BE2C (cell line): Measurements from ENCODE around the gene NSRP1.

ENCODE experiments used
- DNase-seq: peaks from one replicate; pipeline ENCODE4 v3.0.0-alpha.2; 2020
- H3K27me3 ChIP-seq: fragments of 250-450 bp; sonication (Bioruptor Pico); 2 replicates; pipeline ENCODE4 v1.5.1; 2020; ENCODE audit warnings: mild to moderate bottlenecking
- H3K36me3 ChIP-seq: fragments of 250-450 bp; sonication (Bioruptor Pico); 2 replicates; pipeline ENCODE4 v1.5.1; 2020; ENCODE audit warnings: mild to moderate bottlenecking
- H3K4me1 ChIP-seq: fragments of 250-450 bp; sonication (Bioruptor Pico); 2 replicates; pipeline ENCODE4 v1.5.1; 2020
- H3K4me3 ChIP-seq: 2 replicates; pipeline ENCODE4 v1.5.1; 2011; ENCODE audit warnings: low read depth, low read length
- H3K9me3 ChIP-seq: fragments of 250-450 bp; sonication (Bioruptor Pico); 2 replicates; pipeline ENCODE4 v1.5.1; 2020
- CTCF ChIP-seq: IDR thresholded peaks from 2 replicates; pipeline ENCODE4 v1.5.1; 2012; ENCODE audit warnings: mild to moderate bottlenecking, low read depth, low read length

The NSRP1 gene

GRCh38 chr17:30222251-30222650 lies 105.6 kb downstream of the NSRP1 start:
- H3K9me3 ChIP-seq = no peaks in the 10 kb centered on the region
- TF ChIP-seq CTCF = no peak
- H3K4me1 ChIP-seq = no peaks in the 10 kb centered on the region
- DNase-seq = no peak
- no peaks in the 10 kb centered on the region for H3K27me3 ChIP-seq
- H3K36me3 ChIP-seq = no peaks in the 10 kb centered on the region
- no peak overlapping the region for H3K4me3 ChIP-seq

GRCh38 chr17:30222721-30223175 lies 106.1 kb downstream of the NSRP1 start:
- H3K9me3 ChIP-seq = no peaks in the 10 kb centered on the region
- H3K4me3 ChIP-seq = no peak overlapping the region
- H3K36me3 ChIP-seq = no peaks in the 10 kb centered on the region
- DNase-seq = no peak
- no peaks in the 10 kb centered on the region for H3K27me3 ChIP-seq
- no peak for TF ChIP-seq CTCF
- no peaks in the 10 kb centered on the region for H3K4me1 ChIP-seq

- Histone ChIP-seq H3K4me1 (no peaks in the 10 kb centered on the region), H3K4me3 (no peak overlapping the region), H3K27me3 (no peaks in the 10 kb centered on the region), H3K9me3 (no peaks in the 10 kb centered on the region), H3K36me3 (no peaks in the 10 kb centered on the region)
- DNase-seq = no peak
- no peak for TF ChIP-seq CTCF
Measured at GRCh38 chr17:30224419-30224960, 107.9 kb downstream of the NSRP1 start.

- H3K36me3 ChIP-seq = no peaks in the 10 kb centered on the region
- H3K27me3 ChIP-seq = no peaks in the 10 kb centered on the region
- TF ChIP-seq CTCF = no peak
- no peak overlapping the region for H3K4me3 ChIP-seq
- H3K4me1 ChIP-seq = no peaks in the 10 kb centered on the region
- no peaks in the 10 kb centered on the region for H3K9me3 ChIP-seq
- no peak for DNase-seq
Measured at GRCh38 chr17:30225112-30225511, 108.5 kb downstream of the NSRP1 start.

- Histone ChIP-seq H3K4me1 (no peaks in the 10 kb centered on the region), H3K9me3 (no peaks in the 10 kb centered on the region), H3K36me3 (no peaks in the 10 kb centered on the region), H3K27me3 (no peaks in the 10 kb centered on the region), H3K4me3 (no peak overlapping the region)
- TF ChIP-seq CTCF = no peak
- no peak for DNase-seq
Measured at GRCh38 chr17:30225919-30226553, 109.4 kb downstream of the NSRP1 start.

GRCh38 chr17:30226878-30227277 lies 110.3 kb downstream of the NSRP1 start:
- Histone ChIP-seq H3K27me3 (no peaks in the 10 kb centered on the region), H3K9me3 (no peaks in the 10 kb centered on the region), H3K4me1 (no peaks in the 10 kb centered on the region), H3K4me3 (no peak overlapping the region), H3K36me3 (no peaks in the 10 kb centered on the region)
- TF ChIP-seq CTCF = no peak
- DNase-seq = no peak
